Stromal cell of bone marrow (primary cell): ENCODE data around the gene MMP17.

ENCODE experiments used
- DNase-seq: peaks from one replicate; pipeline ENCODE4 v3.0.0-alpha.2; 2012; ENCODE audit warnings: low read depth

MMP17 gene

DNA sequence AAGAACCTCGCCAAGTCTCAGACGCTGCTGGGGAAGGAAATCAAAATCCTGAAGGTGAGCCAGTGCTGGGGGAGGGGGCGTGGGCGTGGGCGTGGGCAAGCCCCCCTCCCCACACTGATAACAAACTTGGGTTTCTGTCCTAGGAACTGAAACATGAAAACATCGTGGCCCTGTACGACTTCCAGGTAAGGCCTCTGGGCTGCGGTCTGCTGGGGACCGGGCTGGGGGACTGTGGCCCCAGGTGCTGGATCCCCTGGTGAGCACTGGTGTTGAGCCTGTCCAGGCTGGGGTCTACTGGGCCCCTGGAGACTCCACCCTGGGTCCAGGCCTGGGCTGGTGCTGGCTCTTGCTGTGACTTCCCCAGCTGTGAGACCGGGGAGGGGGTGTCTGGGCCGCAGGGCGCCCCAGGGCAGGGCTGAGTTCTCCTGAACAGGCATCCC is 67.5 kb downstream of the MMP17 start:
- DNase-seq: no peak

DNA sequence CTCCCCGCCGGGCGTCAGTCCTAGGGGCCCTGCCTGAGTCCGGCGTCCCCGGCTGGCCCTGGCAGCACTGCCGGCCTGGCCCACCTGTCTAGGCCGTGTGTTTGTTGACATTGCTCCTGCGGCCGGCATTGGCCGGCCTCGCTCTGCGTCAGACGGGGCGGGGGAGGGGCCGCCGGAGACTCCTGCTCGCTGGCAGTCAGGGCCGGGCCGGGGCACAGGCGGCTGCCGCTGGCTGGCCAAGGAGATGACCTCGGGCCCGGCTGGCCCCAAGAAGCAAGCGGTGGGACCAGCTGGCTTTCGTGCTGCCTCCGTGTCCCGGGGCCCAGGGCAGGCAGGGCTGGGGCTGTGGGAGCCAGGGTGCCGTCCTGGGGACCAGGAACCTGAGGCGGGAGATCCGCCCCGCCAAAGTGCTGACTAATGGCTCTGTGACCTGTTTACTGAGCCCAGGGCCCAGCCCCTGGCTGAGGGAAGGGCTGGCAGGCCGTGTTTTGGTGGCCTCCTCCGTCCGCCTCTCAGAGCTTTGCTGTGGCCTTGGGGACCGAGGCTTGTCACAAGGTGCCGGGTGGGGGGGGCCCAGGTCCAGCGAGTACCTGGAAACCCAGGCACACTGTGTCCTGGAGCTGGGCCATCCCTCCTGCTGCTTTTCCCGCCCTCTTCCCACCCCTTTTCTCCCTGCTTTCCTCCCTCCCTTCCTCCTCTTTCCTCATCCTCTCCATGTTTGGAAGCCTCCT is 68.1 kb downstream of the MMP17 start:
- peak; percentile 89 for DNase-seq

DNA sequence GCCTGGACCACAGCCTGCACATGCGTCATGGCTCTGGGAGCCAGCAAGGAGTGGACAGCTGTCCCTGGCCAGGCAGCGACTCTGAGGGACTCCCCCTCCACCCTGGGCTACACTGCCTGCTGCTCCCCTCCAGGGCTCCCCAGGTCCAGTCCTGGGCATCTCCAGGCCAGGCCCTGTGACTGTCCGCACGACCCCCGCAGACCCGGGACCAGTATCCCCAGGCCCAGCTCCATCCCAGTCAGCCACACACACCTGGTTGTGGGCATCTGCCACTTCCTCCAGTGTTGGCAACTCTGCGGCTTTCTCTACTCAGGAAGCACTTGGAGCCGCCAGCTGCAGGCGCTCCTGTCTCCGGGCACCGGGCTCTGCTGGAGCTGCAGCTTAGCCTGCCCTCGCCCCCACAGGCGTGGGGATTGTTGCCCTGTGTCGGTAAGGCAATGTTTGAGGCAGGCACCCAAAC is 68.6 kb downstream of the MMP17 start:
- DNase-seq: no peak

DNA sequence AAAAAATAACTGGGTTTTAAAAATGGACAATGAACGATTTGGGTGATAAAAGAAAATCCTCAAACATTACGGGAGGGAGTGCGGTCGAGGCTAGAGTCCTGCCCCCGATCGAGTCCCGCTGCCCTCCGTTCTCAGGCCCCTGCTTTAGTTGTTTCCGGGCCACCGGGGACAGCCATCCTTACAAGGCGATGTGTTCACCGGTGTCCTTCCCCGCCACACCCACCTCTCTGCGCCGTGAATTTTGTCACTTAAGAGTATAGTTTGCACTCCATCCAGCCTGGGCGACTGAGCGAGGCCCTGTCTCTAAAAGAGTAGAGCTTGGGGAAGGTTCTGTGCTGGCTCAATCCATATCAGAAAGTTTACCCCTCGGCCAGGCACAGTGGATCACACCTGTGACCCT is 69.1 kb downstream of the MMP17 start:
- DNase-seq: no peak

DNA sequence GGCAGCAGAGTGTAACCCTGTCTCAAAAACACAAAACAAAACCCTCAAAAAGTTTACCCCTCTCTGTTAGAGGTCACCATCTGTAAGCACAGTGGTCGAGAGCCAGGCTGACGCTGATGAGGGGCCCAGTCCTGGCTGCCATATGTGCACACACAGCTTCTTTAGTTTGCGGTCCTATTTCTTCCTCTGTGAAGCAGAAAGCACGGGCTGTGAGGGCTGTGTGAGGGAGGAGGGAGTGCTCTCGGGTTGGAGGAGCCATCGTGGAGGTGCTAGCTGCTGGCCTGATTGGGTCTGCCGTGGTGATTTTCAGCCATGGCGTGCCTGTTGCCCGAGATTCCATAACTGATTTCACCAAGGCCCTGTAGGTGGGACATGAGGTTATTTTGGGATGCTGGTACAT is 69.7 kb downstream of the MMP17 start:
- DNase-seq: no peak

DNA sequence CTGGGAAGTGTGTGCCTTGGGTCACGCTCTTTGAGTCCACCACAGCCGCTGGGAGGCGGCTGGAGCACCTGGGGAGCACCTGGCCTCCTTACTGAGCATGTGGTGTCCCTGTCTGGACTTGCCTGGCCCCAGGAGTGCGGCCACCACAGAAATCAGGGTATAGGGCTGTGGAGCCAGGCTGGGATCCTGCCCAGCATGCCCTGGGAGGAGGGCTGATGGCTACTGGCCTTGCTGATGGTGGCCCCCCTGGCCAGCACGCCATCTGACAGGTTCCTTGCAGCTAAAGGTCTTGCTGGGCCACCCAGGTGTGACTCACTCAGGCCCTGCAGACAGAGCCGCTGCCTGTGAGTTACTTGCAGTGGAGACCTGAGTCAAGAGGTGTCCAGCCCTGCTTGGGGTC is 72.2 kb downstream of the MMP17 start:
- DNase-seq: no peak
